Smooth muscle cell of trachea (primary cell): ENCODE data around the gene SERPINF2. TPM values are rescaled to one million over a fixed set of nuclear protein-coding genes. Genes with fewer than 3 reads are reported as not detected.

Experiments
- total RNA-seq: library from RNA; depleted of rRNA; stranded (reverse); fragments of >200 nt; gene quantifications from 2 replicates; pipeline ENCODE4 v1.2.1, GENCODE V29; 2014

The SERPINF2 gene
- total RNA-seq = 0.33 TPM in 1 of 2 replicates, not detected in the other

GRCh38 chr17:1742371-1743087, at the start of gene SERPINF2:
SERPINF2 (plus strand) TSS chr17:1742871; CDS start chr17:1744996, 2,125 bp downstream.

GRCh38 chr17:1709971-1710806, 32.5 kb upstream of the SERPINF2 start, which contains the start of gene TLCD2:
TLCD2 (minus strand) TSS chr17:1710377; CDS start chr17:1710242, 135 bp downstream.

GRCh38 chr17:1724351-1724868, 18.3 kb upstream of the SERPINF2 start, which contains the start of gene WDR81:
WDR81 (plus strand) TSS chr17:1724704; CDS start chr17:1724960, 256 bp downstream.

Other genes starting within 250 kb of the SERPINF2 start
- gene INPP5K, start 226.3 kb upstream of the SERPINF2 start, total RNA-seq = 30.1 and 41.4 TPM in 2 replicates
- 18.4 and 18.8 TPM in 2 replicates for gene PITPNA, start 180.1 kb upstream of the SERPINF2 start, total RNA-seq
- gene SLC43A2, start 114.0 kb upstream of the SERPINF2 start, total RNA-seq = 4.5 and 14.9 TPM in 2 replicates
- gene SCARF1, start 97.1 kb upstream of the SERPINF2 start, total RNA-seq = 0.73 and 0.83 TPM in 2 replicates
- 8.0 and 13.9 TPM in 2 replicates for gene RILP, start 93.0 kb upstream of the SERPINF2 start, total RNA-seq
- gene PRPF8, start 58.0 kb upstream of the SERPINF2 start, total RNA-seq = 117 and 150 TPM in 2 replicates
- gene TLCD2, start 32.5 kb upstream of the SERPINF2 start, total RNA-seq = 4.9 and 6.8 TPM in 2 replicates
- gene WDR81, start 18.2 kb upstream of the SERPINF2 start, total RNA-seq = 29.4 and 63.8 TPM in 2 replicates
- 380 and 569 TPM in 2 replicates for gene SERPINF1, start 19.2 kb downstream of the SERPINF2 start, total RNA-seq
- 7.9 and 10.4 TPM in 2 replicates for gene SMYD4, start 87.0 kb downstream of the SERPINF2 start, total RNA-seq
- 22.7 and 41.7 TPM in 2 replicates for gene RPA1, start 87.1 kb downstream of the SERPINF2 start, total RNA-seq